HG03439 (cell line): ENCODE data around the gene ODAPH.
"Not testable (repeated sequence)": the region's sequence is repeated elsewhere in the genome, so short reads cannot be mapped to it uniquely, and the experiment has no call there.

ENCODE experiments used
- ATAC-seq: cut with Tn5 transposase; IDR thresholded peaks from one replicate; pipeline ENCODE4 v1.9.1; 2021; ENCODE audit warnings: mild to moderate bottlenecking, moderate library complexity; ENCODE audit not compliant: unreplicated experiment

The ODAPH gene

GRCh38 chr4:75555294-75556164 lies at the start of gene ODAPH:
TSS of gene ODAPH (plus strand) at chr4:75556066. CDS start at chr4:75556083, 17 bp downstream.
- peak; percentile 99 for ATAC-seq

GRCh38 chr4:75509592-75509991 lies 46.3 kb upstream of the ODAPH start:
- ATAC-seq = not testable (repeated sequence)

GRCh38 chr4:75511841-75512240 lies 44.0 kb upstream of the ODAPH start:
- no peak for ATAC-seq

- no peak for ATAC-seq
Measured at GRCh38 chr4:75512386-75513211, 43.3 kb upstream of the ODAPH start.

GRCh38 chr4:75513526-75514130 lies 42.2 kb upstream of the ODAPH start:
- ATAC-seq = no peak

GRCh38 chr4:75514131-75514948 lies 41.5 kb upstream of the ODAPH start, which contains the start of the genes RCHY1 and THAP6:
TSS of gene RCHY1 (minus strand) at chr4:75514403. CDS start at chr4:75514286, 117 bp downstream.
TSS of gene THAP6 (plus strand) at chr4:75514473. CDS start at chr4:75515453, 980 bp downstream.
- peak; percentile 97 for ATAC-seq

- ATAC-seq = peak; percentile 1
Measured at GRCh38 chr4:75514949-75515612, 40.8 kb upstream of the ODAPH start.

GRCh38 chr4:75516144-75516543 lies 39.7 kb upstream of the ODAPH start:
- ATAC-seq = no peak

- not testable (repeated sequence) for ATAC-seq
Measured at GRCh38 chr4:75519452-75519851, 36.4 kb upstream of the ODAPH start.

- ATAC-seq = no peak
Measured at GRCh38 chr4:75525086-75525485, 30.8 kb upstream of the ODAPH start.

GRCh38 chr4:75525910-75526309 lies 30.0 kb upstream of the ODAPH start:
- ATAC-seq = no peak

GRCh38 chr4:75527482-75527881 lies 28.4 kb upstream of the ODAPH start:
- ATAC-seq = no peak

- ATAC-seq = no peak
Measured at GRCh38 chr4:75530556-75531322, 25.1 kb upstream of the ODAPH start.

GRCh38 chr4:75531536-75532143 lies 24.2 kb upstream of the ODAPH start:
- ATAC-seq = not testable (repeated sequence)

- ATAC-seq = not testable (repeated sequence)
Measured at GRCh38 chr4:75533339-75533887, 22.5 kb upstream of the ODAPH start.

GRCh38 chr4:75533926-75534325 lies 21.9 kb upstream of the ODAPH start:
- not testable (repeated sequence) for ATAC-seq

GRCh38 chr4:75537308-75537707 lies 18.6 kb upstream of the ODAPH start:
- not testable (repeated sequence) for ATAC-seq

- ATAC-seq = no peak
Measured at GRCh38 chr4:75542824-75543223, 13.0 kb upstream of the ODAPH start.
